ENCODE measurements around the gene RHBDD1. TPM values are rescaled to one million over a fixed set of nuclear protein-coding genes. Genes with fewer than 3 reads are reported as not detected.

Gene RHBDD1
- polyA plus RNA-seq, 2 of the 4 experiments (the other 2 are of a cell fraction), result 8.3 to 46.9 TPM

GRCh38 chr2:226875438-226876225, 39.8 kb downstream of the RHBDD1 start:
- Histone ChIP-seq H3K4me3 (no peak overlapping the region), H3K9me3 (no peaks in the 10 kb centered on the region), H3K4me2 (no peak overlapping the region), H3K27ac (no peak overlapping the region), H3K4me1 (no peaks in the 10 kb centered on the region)
- ATAC-seq (no peak), DNase-seq (ENCODE audit: low read depth in 1 of 2, low spot score in 1 of 2) (no peak), FAIRE-seq (no peak)
- TF ChIP-seq CTCF (IDR thresholded peaks at IDR 0.05), result no peak
- no peak for TF ChIP-seq MAZ (IDR thresholded peaks at IDR 0.05; ENCODE audit: borderline replicate concordance, low read depth, low read length)
- TF ChIP-seq NPAS2 (CRISPR knock-in tag; IDR thresholded peaks at IDR 0.05; ENCODE audit: borderline replicate concordance), result no peak
- TF ChIP-seq HOXA7 (CRISPR knock-in tag; IDR thresholded peaks at IDR 0.05), result no peak
- no peak for TF ChIP-seq CBX8 (IDR thresholded peaks at IDR 0.05)
- no peak for TF ChIP-seq HOXB13 (CRISPR knock-in tag; IDR thresholded peaks at IDR 0.05; ENCODE audit: low read depth)
- no peak for TF ChIP-seq GATA3 (IDR thresholded peaks at IDR 0.05; ENCODE audit: borderline replicate concordance)
- no peak for TF ChIP-seq SREBF2 (IDR thresholded peaks at IDR 0.05)
- TF ChIP-seq RARB (CRISPR knock-in tag; IDR thresholded peaks at IDR 0.05), result no peak
- no peak for TF ChIP-seq HEYL (CRISPR knock-in tag; IDR thresholded peaks at IDR 0.05)
- ChIA-PET POLR2A (no interaction called here), CTCF (interaction anchor here (1.1 kb wide), 1 partner anchor 23 kb away, joined by 3 read pairs; no protein-coding TSS in a partner anchor)
- 91% methylated on average over 5 of the region's 5 CpGs for WGBS (ENCODE audit: missing lambda C conversion rate)

- H3K4me2 ChIP-seq, result no peak overlapping the region
- 97% methylated on average over 3 of the region's 3 CpGs for WGBS (ENCODE audit: missing lambda C conversion rate)
- no peaks in the 10 kb centered on the region for H3K9me3 ChIP-seq
- H3K27ac ChIP-seq, result no peak overlapping the region
- FAIRE-seq (no peak), DNase-seq (ENCODE audit: low read depth in 1 of 2, low spot score in 1 of 2) (no peak), ATAC-seq (no peak)
- TF ChIP-seq NFE2L2 (conservative IDR thresholded peaks at IDR 0.05; ENCODE audit: low read length) (no peak), MAX (IDR thresholded peaks at IDR 0.05) (no peak), ZFP36 (IDR thresholded peaks at IDR 0.05; ENCODE audit: borderline replicate concordance, partially characterized antibody) (no peak), MAFK (IDR thresholded peaks at IDR 0.05; ENCODE audit: partially characterized antibody) (no peak), CHD2 (IDR thresholded peaks at IDR 0.05; ENCODE audit: low read length, partially characterized antibody) (no peak), MYC (IDR thresholded peaks at IDR 0.05; ENCODE audit: borderline replicate concordance, low read length) (no peak), CTCF (IDR thresholded peaks at IDR 0.05) (no peak), ZSCAN20 (CRISPR knock-in tag; IDR thresholded peaks at IDR 0.05) (no peak), EHF (CRISPR knock-in tag; IDR thresholded peaks at IDR 0.05) (no peak), BCL3 (IDR thresholded peaks at IDR 0.05) (no peak), FOXS1 (CRISPR knock-in tag; IDR thresholded peaks at IDR 0.05) (no peak)
- ChIA-PET POLR2A (no interaction called here), CTCF (interaction anchor here (0.6 to 1.1 kb wide), 2 partner anchors 15 to 19 kb away, joined by 3 to 6 read pairs; no protein-coding TSS in a partner anchor)
- H3K4me3 ChIP-seq, result no peak overlapping the region
- H3K4me1 ChIP-seq, result no peaks in the 10 kb centered on the region
Measured at GRCh38 chr2:226877491-226877890, 41.6 kb downstream of the RHBDD1 start.
